Breast epithelium (tissue), 3 donors: ENCODE data around the gene POU3F3.

Source experiments
- CTCF ChIP-seq, 3 donors: fragments of 450-650 bp; IDR thresholded peaks; one replicate each; pipeline ENCODE4 v1.5.1; 2016 to 2017; ENCODE audit warnings: antibody characterized with exemption in 3 of 3, mild to moderate bottlenecking in 3 of 3, moderate library complexity in 3 of 3
- POLR2A ChIP-seq: fragments of 450-650 bp; IDR thresholded peaks from one replicate; pipeline ENCODE4 v1.6.1; 2016; ENCODE audit warnings: antibody characterized with exemption, mild to moderate bottlenecking, moderate library complexity
- POLR2AphosphoS5 ChIP-seq, 3 donors: sonication (generic); formaldehyde crosslinking; IDR thresholded peaks; one replicate each; pipeline ENCODE4 v1.6.1; 2017; ENCODE audit warnings: antibody characterized with exemption in 3 of 3

- TF ChIP-seq CTCF (IDR thresholded peaks at IDR 0.05) (no peak), POLR2AphosphoS5 (IDR thresholded peaks at IDR 0.05) (no peak), POLR2A (no peak)
Measured at GRCh38 chr2:104867813-104868504, 14.0 kb downstream of the POU3F3 start.
